ENCODE results near the gene MAB21L2.

DNA sequence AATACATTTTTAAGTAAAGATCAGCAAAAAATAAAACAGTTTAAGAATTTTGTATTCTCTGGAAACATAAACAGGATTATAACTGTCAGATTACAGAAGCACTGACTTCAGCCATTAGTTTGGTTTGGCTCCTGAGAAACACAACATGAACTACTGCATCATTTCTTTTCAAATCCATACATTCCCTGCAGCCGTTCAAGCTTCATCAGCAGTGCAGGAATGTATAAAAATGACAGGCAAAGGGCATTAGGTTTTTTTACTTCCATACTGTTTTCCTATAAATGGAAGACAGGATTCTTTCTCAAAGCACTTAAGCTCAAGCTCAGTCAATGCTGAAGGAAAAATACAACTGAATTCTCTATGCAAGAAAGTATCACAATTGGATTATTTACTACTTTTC, 4.2 kb upstream of the MAB21L2 start:
- TF ChIP-seq ZC3H10 (CRISPR knock-in tag; IDR thresholded peaks at IDR 0.05) (no peak), ARNTL (CRISPR knock-in tag; IDR thresholded peaks at IDR 0.05; ENCODE audit: borderline replicate concordance, low read depth) (no peak), BACH2 (CRISPR knock-in tag; IDR thresholded peaks at IDR 0.05; ENCODE audit: borderline replicate concordance) (no peak), ISL1 (CRISPR knock-in tag; IDR thresholded peaks at IDR 0.05) (no peak)
- TF ChIP-seq, protein P1, sequence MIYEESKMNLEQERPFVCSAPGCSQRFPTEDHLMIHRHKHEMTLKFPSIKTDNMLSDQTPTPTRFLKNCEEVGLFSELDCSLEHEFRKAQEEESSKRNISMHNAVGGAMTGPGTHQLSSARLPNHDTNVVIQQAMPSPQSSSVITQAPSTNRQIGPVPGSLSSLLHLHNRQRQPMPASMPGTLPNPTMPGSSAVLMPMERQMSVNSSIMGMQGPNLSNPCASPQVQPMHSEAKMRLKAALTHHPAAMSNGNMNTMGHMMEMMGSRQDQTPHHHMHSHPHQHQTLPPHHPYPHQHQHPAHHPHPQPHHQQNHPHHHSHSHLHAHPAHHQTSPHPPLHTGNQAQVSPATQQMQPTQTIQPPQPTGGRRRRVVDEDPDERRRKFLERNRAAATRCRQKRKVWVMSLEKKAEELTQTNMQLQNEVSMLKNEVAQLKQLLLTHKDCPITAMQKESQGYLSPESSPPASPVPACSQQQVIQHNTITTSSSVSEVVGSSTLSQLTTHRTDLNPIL (CRISPR knock-in tag; IDR thresholded peaks at IDR 0.05; ENCODE audit: low read depth): no peak
- TF ChIP-seq, protein P2, sequence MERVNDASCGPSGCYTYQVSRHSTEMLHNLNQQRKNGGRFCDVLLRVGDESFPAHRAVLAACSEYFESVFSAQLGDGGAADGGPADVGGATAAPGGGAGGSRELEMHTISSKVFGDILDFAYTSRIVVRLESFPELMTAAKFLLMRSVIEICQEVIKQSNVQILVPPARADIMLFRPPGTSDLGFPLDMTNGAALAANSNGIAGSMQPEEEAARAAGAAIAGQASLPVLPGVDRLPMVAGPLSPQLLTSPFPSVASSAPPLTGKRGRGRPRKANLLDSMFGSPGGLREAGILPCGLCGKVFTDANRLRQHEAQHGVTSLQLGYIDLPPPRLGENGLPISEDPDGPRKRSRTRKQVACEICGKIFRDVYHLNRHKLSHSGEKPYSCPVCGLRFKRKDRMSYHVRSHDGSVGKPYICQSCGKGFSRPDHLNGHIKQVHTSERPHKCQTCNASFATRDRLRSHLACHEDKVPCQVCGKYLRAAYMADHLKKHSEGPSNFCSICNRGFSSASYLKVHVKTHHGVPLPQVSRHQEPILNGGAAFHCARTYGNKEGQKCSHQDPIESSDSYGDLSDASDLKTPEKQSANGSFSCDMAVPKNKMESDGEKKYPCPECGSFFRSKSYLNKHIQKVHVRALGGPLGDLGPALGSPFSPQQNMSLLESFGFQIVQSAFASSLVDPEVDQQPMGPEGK (CRISPR knock-in tag; IDR thresholded peaks at IDR 0.05; ENCODE audit: borderline replicate concordance): no peak

Data from SK-N-SH treated with all-trans-retinoic acid at 6 μM for 48 hours (cell line).